Measurements from ENCODE around the gene ADAT3.
A peak's percentile ranks its signal among the peaks of the same experiment; 100 is the strongest.
"Not testable (repeated sequence)": the region's sequence is repeated elsewhere in the genome, so short reads cannot be mapped to it uniquely, and the experiment has no call there.

ADAT3 gene

GRCh38 chr19:1884291-1884718, 20.9 kb upstream of the ADAT3 start:
- ATAC-seq: peak; percentile 17 to 19

GRCh38 chr19:1884719-1885334, 20.4 kb upstream of the ADAT3 start:
- ATAC-seq: no peak

GRCh38 chr19:1885398-1886119, 19.6 kb upstream of the ADAT3 start, which contains the start of gene ABHD17A:
Gene ABHD17A, minus strand, starts transcription at chr19:1885496. Its CDS starts 3,930 bp downstream, at chr19:1881566.
- ATAC-seq: peak; percentile 90 to 91

- not testable (repeated sequence) for ATAC-seq
These were observed 18.8 kb upstream of the ADAT3 start for GRCh38 chr19:1886360-1886759.

- no peak for ATAC-seq
These were observed 16.8 kb upstream of the ADAT3 start for GRCh38 chr19:1888385-1888784.

- ATAC-seq: no peak
These were observed 15.3 kb upstream of the ADAT3 start for GRCh38 chr19:1889907-1890306.

GRCh38 chr19:1893791-1894190, 11.4 kb upstream of the ADAT3 start:
- no peak for ATAC-seq

GRCh38 chr19:1896508-1896907, 8.7 kb upstream of the ADAT3 start:
- no peak for ATAC-seq

GRCh38 chr19:1901940-1902404, 3.2 kb upstream of the ADAT3 start:
- no peak for ATAC-seq

- no peak for ATAC-seq
These were observed 2.3 kb upstream of the ADAT3 start for GRCh38 chr19:1902923-1903322.

GRCh38 chr19:1904860-1905109, 414 bp upstream of the ADAT3 start:
- no peak for ATAC-seq

GRCh38 chr19:1905863-1906375, 720 bp downstream of the ADAT3 start:
- ATAC-seq: no peak

- ATAC-seq: no peak
These were observed 1.9 kb downstream of the ADAT3 start for GRCh38 chr19:1906985-1907562.

GRCh38 chr19:1907563-1908363, 2.6 kb downstream of the ADAT3 start:
- no peak for ATAC-seq

GRCh38 chr19:1908364-1908678, 3.1 kb downstream of the ADAT3 start:
- no peak for ATAC-seq

GRCh38 chr19:1909761-1910080, 4.5 kb downstream of the ADAT3 start:
- no peak for ATAC-seq

GRCh38 chr19:1910177-1910576, 5.0 kb downstream of the ADAT3 start:
- no peak for ATAC-seq

GRCh38 chr19:1911098-1911497, 5.9 kb downstream of the ADAT3 start:
- ATAC-seq: no peak

- no peak for ATAC-seq
These were observed 6.8 kb downstream of the ADAT3 start for GRCh38 chr19:1911995-1912394.

- no peak for ATAC-seq
These were observed 7.7 kb downstream of the ADAT3 start for GRCh38 chr19:1912760-1913505.

GRCh38 chr19:1913781-1914577, 8.8 kb downstream of the ADAT3 start:
- ATAC-seq: no peak

- no peak for ATAC-seq
These were observed 9.7 kb downstream of the ADAT3 start for GRCh38 chr19:1914826-1915341.
